ENCODE results near the gene TP63.
A peak's percentile ranks its signal among the peaks of the same experiment; 100 is the strongest.
"Not testable (repeated sequence)": the region's sequence is repeated elsewhere in the genome, so short reads cannot be mapped to it uniquely, and the experiment has no call there.

Gene TP63

GRCh38 chr3:189631373-189631408 lies at the start of gene TP63:
Gene TP63, plus strand, starts transcription at chr3:189631389. Its CDS starts 127 bp downstream, at chr3:189631516.
- DNase-seq = no peak

- no peak for DNase-seq
Measured at GRCh38 chr3:189582179-189582578, 49.0 kb upstream of the TP63 start.

- DNase-seq = no peak
Measured at GRCh38 chr3:189584645-189585044, 46.5 kb upstream of the TP63 start.

- no peak for DNase-seq
Measured at GRCh38 chr3:189586941-189587663, 44.1 kb upstream of the TP63 start.

GRCh38 chr3:189587664-189588040 lies 43.5 kb upstream of the TP63 start:
- DNase-seq = no peak

- DNase-seq = no peak
Measured at GRCh38 chr3:189588070-189588469, 43.1 kb upstream of the TP63 start.

GRCh38 chr3:189588475-189589178 lies 42.6 kb upstream of the TP63 start:
- no peak for DNase-seq

GRCh38 chr3:189589179-189589569 lies 42.0 kb upstream of the TP63 start:
- no peak for DNase-seq

- peak; percentile 44 for DNase-seq
Measured at GRCh38 chr3:189590223-189590622, 41.0 kb upstream of the TP63 start.

GRCh38 chr3:189593581-189593980 lies 37.6 kb upstream of the TP63 start:
- no peak for DNase-seq

- DNase-seq = not testable (repeated sequence)
Measured at GRCh38 chr3:189596078-189596979, 34.9 kb upstream of the TP63 start.

- DNase-seq = no peak
Measured at GRCh38 chr3:189597918-189598317, 33.3 kb upstream of the TP63 start.

- no peak for DNase-seq
Measured at GRCh38 chr3:189598530-189599225, 32.5 kb upstream of the TP63 start.

GRCh38 chr3:189602471-189602870 lies 28.7 kb upstream of the TP63 start:
- no peak for DNase-seq

- no peak for DNase-seq
Measured at GRCh38 chr3:189605717-189606116, 25.5 kb upstream of the TP63 start.

- no peak for DNase-seq
Measured at GRCh38 chr3:189606774-189607173, 24.4 kb upstream of the TP63 start.

GRCh38 chr3:189612641-189613040 lies 18.5 kb upstream of the TP63 start:
- DNase-seq = not testable (repeated sequence)

- DNase-seq = no peak
Measured at GRCh38 chr3:189613122-189613521, 18.1 kb upstream of the TP63 start.

GRCh38 chr3:189621948-189622603 lies 9.1 kb upstream of the TP63 start:
- DNase-seq = no peak

GRCh38 chr3:189622629-189623028 lies 8.6 kb upstream of the TP63 start:
- no peak for DNase-seq

GRCh38 chr3:189624130-189624529 lies 7.1 kb upstream of the TP63 start:
- DNase-seq = no peak

GRCh38 chr3:189625071-189625470 lies 6.1 kb upstream of the TP63 start:
- DNase-seq = no peak

GRCh38 chr3:189625572-189625971 lies 5.6 kb upstream of the TP63 start:
- DNase-seq = no peak
